HG02759 (cell line): Measurements from ENCODE around the gene CRKL.
"Not testable (repeated sequence)": the region's sequence is repeated elsewhere in the genome, so short reads cannot be mapped to it uniquely, and the experiment has no call there.

Source experiments
- ATAC-seq: cut with Tn5 transposase; IDR thresholded peaks from one replicate; pipeline ENCODE4 v1.9.1; 2021; ENCODE audit warnings: mild to moderate bottlenecking, moderate library complexity; ENCODE audit not compliant: unreplicated experiment

CRKL gene

DNA sequence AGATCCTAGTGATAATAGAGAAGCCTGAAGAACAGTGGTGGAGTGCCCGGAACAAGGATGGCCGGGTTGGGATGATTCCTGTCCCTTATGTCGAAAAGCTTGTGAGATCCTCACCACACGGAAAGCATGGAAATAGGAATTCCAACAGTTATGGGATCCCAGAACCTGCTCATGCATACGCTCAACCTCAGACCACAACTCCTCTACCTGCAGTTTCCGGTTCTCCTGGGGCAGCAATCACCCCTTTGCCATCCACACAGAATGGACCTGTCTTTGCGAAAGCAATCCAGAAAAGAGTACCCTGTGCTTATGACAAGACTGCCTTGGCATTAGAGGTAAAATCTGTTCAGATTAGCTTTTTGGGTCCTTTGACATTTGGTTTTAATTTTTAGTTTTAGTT, 16.7 kb downstream of the CRKL start:
- ATAC-seq = no peak

DNA sequence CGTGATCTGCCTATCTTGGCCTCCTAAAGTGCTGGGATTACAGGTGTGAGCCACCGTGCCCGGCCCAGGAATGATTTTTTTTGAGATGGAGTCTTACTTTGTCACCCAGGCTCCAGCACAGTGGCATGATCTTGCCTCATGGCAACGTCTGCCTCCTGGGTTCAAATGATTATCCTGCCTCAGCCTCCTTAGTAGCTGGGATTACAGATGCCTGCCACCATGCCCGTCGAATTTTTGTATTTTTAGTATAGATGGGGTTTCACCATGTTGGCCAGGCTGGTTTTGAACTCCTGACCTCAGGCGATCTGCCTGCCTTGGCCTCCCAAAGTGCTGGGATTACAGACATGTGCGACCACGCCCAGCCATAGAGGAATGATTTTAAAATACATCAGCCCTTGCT, 17.8 kb downstream of the CRKL start:
- not testable (repeated sequence) for ATAC-seq

DNA sequence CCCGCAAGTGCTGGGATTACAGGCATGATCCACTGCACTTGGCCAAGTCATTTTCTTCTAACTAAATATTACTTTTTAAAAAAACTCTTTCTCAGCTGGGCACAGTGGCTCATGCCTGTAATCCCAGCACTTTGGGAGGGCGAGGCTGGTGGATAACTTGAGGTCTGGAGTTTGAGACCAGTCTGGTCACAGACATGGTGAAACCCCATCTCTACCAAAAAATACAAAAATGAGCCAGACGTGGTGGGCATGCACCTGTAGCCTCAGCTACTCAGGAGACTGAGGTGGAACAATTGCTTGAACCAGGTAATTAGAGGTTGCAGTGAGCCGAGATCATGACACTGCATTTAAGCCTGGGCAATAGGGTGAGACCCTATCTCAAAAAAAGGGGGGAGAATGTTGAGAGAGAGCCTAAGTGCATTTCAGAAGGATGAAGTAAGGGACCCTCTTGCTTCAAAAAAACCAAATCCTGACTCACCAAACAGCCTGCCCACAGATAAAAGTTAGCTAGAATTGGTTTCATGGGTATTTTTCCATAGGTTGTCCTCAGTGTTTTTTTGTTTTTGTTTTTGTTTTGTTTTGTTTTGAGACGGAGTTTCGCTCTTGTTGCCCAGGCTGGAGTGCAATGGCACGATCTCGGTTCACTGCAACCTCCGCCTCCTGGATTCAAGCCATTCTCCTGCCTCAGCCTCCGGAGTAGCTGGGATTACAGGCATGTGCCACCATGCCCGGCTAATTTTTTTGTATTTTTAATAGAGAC, 18.8 kb downstream of the CRKL start:
- not testable (repeated sequence) for ATAC-seq

DNA sequence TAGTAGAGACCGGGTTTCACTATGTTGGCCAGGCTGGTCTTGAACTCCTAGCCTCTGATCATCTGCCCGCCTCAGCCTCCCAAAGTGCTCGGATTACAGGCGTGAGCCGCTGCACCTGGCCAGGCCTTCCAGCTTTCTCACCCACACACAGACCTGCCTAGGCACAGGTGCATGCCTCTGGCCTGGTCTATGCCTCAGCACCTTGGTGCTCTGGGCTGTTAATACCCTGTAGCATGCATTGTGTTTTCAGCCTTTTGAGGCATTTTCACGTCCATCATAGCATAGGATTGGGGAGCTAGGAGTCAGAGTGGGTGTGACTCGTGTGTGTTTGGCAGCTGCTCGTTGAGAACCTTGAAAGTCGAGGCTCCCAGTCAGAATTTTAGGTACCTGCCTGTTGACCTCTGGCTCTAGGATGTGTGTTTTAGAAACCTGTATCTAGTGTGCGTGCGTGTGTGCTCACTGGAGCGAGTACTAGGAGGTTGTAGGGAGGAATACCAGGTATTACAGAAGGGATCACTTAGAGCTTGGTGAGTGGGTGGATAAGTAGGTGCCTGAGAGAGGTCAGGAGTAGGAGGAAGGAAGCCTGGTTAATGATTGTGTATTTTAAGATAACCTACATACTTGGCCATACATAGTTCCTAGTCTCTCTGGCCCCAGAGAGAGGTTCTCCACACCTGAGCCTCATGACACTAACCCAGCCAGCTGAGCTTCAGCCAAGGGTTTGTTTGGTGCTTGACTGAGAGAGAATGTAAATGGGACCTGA, 20.0 kb downstream of the CRKL start:
- no peak for ATAC-seq

DNA sequence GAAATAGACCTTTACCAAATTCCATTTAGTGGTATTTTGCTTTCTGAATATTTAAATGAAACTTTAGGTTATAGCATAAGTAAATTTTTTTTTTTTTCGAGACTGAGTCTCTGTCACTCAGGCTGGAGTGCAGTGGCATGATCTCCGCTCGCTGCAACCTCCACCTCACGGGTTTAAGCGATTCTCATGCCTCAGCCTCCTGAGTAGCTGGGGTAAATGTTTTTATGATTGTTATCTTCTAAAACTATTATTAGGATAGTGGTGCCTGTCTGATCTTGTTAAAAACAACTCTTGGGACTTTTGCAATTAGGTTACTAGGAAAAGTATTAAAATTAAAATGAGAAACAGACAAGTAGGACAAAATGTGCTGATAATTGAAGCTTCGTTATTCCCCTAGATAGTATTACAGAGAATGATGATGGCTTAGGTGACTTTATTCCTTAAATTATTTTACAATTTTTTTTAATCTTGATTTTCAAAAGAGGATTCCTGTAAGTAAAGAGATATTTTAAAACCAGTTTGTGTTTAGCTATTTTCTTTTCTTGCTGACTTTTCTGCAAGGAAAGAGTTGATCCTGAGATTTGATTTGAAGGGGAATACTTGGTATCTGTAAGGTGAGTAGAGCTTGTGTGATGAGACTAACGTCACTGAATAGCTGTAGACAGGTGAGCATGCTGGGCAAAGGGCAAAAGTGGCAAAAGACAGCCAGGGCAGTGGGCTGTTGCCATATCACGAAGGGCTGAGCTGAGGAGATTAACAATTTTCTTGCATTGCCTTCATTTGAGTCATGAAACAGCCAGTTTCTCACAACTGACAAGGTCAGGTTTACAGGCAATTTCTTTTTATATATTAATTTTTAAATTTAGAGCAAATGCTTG, 20.8 kb downstream of the CRKL start:
- no peak for ATAC-seq

DNA sequence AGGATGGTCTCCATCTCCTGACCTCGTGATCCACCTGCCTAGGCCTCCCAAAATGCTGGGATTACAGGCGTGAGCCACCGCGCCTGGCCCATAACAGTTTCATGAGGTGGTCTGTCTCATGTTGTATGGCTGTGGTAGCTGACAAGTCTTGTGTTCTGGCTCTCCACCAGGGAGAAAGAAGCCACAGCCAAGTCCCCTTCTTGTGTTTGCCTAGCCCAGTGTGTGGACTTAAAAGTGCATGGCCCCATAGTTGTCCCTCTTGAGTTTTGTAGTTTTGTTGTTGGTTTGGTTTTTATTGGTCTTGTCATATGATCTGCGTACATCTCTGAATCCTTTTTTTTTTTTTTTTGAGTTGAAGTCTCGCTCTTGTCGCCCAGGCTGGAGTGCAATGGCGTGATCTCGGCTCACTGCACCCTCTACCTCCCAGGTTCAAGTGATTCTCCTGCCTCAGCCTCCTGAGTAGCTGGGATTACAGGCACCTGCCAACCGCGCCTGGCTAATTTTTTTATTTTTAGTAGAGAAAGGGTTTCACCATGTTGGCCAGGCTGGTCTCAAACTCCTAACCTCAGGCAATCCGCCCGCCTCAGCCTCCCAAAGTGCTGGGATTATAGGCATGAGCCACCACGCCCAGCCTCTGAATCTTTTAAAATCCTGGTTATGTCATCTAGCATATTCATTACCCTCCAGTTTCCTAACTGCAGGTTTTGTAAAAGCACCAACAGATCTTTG, 22.4 kb downstream of the CRKL start:
- not testable (repeated sequence) for ATAC-seq

DNA sequence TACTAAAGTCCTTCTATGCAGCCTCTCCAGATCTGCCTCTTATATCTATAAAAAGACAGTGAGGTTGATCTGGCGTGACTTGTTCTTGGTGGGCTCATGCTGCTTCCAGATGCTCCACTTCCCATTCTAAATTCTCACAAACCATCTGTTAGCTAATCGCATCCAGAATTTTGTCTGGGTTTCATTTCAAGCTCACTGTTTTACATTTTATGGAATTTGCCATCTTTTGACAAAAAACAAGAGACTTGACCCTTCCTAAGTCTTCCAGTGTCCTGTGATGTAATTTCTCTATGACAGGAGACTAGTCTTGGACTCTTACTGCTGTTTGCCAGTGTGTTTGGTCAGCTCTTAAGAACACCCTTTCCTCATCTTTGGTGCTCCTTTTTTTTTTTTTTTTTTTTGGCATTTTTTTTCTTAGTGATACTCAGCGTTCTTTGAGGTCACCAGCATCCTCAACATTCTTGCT, 23.0 kb downstream of the CRKL start:
- ATAC-seq = no peak

DNA sequence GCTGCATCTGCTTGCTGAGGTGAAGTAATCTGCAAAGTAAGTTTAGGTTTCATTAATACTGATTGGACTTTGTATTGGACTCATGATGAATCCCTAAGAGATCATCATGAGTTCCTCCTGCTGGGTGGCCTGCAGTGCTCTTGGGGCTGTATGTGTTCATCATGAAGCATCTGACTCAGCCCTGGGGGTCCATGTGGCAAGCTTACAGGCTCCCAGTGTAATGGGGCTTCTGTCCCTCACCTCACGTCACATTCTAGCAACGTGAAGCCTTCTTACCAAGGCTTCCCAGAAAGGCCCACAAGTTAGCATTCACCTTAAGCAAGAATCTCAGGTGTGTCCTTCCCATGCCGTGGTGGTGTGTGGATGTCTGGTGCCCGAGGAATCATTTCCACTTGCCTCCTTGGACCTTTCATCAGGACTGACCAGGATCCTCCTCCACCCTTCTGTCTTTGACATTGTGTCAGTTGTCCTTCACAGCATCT, 23.7 kb downstream of the CRKL start:
- no peak for ATAC-seq

DNA sequence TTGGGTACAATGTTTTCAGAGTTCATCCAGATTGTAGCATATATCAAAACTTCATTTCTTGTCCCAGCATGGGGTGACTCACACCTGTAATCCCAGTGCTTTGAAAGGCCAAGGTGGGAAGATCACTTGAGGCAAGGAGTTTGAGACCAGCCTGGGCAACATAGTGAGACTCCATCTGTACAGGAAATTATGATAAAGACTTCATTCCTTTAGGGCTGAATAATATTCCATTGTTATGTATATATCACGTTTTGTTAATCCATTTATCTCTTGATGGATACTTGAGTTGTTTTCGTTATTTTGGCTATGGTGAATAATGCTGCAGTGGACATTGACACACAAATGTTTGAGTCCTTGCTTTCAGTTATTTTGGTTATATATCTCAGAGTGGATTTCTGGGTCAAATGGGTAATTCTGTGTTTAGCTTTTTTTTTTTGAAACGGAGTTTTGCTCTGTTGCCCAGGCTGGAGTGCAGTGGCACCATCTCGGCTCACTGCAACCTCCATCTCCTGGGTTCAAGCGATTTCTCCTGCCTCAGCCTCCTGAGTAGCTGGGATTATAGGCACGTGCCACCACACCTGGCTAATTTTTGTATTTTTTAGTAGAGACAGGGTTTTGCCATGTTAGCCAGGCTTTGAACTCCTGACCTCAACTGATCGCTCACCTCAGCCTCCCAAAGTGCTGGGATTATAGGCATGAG, 25.1 kb downstream of the CRKL start:
- not testable (repeated sequence) for ATAC-seq

DNA sequence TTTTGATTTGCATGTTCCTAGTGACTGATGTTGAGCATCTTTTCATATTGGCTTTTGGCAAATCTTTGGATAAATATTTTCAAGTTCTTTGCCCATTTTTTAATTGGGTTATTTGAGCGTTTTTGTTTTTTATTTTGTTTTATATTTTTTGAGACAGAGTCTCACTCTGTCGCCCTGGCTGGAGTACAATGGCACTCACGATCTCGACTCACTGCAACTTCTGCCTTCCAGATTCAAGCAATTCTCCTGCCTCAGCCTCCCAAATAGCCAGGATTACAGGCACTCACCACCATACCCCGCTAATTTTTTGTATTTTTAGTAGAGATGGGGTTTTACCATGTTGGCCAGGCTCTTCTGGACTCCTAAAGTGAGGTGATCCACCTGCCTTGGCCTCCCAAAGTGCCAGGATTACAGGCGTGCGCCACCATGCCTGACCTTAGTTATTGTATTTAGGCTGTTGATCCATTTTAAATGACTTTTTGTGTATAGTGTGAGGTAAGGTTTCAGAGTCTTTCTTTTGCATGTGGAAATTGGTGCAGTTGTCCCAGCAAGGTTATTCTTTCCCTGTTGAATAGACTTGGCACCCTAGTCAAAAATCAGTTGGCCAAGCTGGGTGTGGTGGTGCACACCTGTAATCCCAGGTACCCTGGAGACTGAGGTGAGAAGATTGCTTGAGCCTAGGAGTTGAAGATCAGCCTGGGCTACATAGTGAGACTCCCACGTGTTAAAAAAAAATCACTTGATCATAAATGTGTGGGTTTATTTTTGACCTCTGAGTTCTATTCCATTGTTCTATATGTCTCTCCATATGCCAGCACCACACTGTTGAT, 26.1 kb downstream of the CRKL start:
- ATAC-seq = no peak

DNA sequence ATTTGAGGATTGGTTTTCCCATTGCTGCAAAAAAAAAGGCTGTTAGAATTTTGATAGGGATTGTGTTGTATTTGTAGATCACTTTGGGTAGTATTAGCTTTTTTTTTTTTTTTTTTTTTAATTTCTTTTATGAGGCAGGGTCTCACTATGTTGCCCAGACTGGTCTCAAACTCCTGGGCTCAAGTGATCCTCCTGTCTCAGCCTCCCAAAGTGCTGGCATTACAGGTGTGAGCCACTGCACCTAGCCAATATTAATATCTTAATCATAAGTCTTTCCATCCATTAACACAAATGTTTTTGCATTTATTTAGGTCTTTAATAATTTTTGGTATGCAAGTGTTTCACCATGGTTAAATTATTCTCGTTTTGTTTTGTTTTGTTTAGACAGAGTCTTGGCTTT, 26.8 kb downstream of the CRKL start:
- ATAC-seq = no peak

DNA sequence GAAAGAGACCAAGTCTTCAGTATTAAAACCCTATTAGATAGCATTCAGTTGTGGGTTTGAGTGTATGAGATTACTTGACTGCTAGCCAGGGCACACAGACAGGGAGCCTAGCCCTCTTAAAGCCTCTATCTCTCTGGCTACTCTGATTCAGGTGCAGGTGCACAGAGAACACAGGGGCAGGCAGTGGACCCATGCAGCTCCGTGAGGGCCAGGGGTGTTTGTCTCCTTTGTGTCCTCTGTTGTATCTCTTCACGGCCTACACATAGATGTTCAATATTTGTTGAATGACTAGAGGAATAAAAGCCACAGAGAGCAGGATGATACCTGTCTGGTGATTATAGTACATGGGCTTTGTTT, 28.3 kb downstream of the CRKL start:
- no peak for ATAC-seq

DNA sequence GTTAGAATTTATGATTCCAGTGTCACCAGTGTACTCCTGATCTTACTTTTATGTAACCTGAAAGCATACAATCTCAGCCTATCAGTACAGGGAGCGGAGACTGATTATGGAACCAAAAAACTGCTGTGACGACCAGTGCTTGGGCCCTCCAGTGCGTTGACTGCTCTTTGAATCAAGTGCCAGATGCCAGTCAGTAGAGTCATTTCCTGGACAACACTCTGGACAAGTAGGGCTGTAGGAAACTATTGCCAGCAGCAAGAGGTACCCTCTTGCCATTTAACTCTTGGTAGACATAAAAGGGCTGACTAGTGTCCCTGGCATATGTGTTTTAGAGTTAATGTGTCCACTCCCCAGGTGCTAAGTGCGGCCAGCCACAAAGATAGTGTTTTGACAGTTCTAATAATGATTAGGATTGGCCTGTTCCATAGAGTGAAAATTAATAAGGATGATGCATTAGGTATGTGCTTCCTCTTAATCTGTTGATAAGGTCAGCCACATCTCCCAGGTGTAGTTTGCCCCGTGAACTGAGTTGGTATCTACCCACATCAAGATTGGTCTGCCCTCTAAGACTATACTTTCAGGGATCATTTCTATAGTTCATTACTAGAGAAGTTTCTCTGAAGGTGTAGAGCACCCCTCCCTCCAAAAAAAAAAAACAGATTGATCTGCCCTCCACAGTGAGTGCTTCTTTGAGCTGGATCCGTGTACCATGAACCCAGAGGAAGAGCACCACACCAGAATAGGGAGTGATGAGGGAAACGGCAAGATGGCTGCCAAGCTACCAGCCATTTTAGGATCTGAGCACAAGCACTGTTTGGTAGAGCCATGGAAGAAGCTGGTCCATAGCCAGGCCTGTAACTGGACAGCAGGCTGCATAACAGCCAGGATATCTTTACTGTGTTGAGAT, 29.1 kb downstream of the CRKL start:
- no peak for ATAC-seq

DNA sequence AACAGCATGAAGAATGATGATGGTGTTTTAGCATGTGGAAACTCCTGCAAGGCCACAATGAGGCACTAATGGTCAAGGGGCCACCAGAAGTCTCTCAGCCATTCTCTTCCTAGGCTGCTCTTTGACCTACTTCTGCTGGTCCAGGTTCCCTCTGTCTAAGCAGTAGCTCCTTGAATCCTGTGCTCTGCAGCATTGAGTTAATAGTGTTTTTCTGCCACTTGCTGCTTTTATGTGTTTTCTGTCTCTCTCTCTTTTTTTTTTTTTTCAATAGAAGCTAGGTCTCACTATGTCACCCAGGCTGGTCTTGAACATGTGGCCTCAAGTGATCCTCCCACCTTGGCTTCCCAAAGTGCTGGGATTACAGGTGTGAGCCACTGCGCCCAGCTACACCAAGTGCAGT, 29.8 kb downstream of the CRKL start:
- no peak for ATAC-seq

DNA sequence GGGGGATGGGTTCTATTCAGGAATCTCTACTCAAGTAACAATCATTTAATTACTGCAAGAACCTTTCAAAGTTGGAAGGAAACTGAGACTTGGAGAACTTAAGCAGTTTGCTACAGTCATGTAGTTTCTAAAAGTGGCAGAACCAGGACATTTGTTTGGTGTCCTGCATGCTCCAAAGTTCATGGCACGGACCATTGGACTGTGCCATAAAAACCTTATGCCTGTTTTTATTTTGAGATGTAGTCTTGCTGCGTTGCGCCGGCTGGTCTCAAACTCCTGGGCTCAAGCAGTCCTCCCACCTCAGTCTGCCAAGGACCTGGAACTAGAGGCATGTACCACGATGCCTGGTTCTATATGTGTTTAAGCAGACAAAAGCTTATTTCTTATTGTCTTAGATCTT, 31.2 kb downstream of the CRKL start:
- ATAC-seq = no peak

DNA sequence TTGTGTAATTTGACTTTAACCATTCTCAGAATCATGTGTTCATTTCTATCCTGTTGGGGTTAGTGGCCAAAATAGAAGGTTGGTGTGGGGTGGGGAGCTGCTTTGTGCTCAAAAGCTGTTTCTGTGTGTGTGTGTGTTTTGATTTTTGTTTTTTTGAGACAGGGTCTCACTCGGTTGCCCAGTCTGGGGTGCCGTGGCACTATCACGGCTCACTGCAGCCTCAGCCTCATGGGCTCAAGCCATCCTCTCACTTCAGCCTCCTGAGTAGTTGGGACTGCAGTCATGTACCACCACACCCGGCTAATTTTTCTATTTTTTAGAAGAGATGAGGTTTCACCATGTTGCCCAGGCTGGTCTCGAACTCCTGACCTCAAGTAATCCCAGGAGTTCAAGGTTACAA, 31.8 kb downstream of the CRKL start:
- ATAC-seq = no peak

DNA sequence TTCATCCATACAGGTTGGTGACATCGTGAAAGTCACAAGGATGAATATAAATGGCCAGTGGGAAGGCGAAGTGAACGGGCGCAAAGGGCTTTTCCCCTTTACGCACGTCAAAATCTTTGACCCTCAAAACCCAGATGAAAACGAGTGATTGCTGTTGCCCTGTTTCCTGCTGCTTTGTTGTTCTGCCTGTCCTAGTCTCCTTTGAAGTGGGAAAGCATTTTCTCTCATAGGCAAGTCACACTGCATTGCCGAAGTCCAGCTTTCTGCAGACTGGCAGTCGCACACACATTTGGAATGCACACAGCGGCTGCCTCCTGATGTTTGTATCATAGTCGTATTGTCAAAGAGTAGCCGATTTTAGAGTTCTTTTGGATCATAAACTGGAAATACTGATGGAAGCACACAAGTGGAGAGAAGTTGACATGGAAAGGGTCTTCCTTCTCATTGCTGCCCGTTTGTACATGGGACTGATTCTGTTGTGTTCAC, 32.5 kb downstream of the CRKL start:
- ATAC-seq = no peak
